RPMI7951 (cell line): ENCODE measurements around the gene TCP1. TPM values are rescaled to one million over a fixed set of nuclear protein-coding genes. Genes with fewer than 3 reads are reported as not detected.
"Not testable (repeated sequence)": the region's sequence is repeated elsewhere in the genome, so short reads cannot be mapped to it uniquely, and the experiment has no call there.

Source experiments
- DNase-seq: peaks from one replicate; pipeline ENCODE4 v3.0.0-alpha.2; 2012; ENCODE audit warnings: low read depth
- total RNA-seq: library from RNA; depleted of rRNA; stranded (reverse); fragments of >200 nt; shearing (Covaris generic); gene quantifications from 2 replicates; pipeline ENCODE4 v1.2.3, GENCODE V29; 2014; rRNA removed

TCP1 gene
- total RNA-seq, 1 experiment from 2014 or later, result 347 TPM

GRCh38 chr6:159739341-159739740 lies 50.1 kb downstream of the TCP1 start:
- no peak for DNase-seq

DNA sequence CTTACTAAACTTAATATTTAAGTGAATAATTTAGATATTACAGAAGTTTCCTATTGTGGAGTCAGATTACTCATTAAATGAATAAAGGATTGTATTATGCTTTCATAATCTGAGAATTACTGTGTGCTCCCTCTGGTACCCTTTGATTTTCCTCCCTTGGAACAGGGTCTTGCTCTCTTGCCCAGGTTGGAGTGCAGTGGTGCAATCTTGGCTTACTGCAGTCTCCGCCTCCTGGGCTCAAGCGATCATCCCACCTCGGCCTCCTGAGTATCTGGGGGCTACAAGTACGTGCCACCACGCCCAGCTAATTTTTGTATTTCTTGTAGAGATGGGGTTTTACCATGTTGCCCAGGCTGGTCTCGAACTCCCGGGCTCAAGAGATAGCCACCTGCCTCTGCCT lies 52.5 kb downstream of the TCP1 start:
- DNase-seq, result no peak

DNA sequence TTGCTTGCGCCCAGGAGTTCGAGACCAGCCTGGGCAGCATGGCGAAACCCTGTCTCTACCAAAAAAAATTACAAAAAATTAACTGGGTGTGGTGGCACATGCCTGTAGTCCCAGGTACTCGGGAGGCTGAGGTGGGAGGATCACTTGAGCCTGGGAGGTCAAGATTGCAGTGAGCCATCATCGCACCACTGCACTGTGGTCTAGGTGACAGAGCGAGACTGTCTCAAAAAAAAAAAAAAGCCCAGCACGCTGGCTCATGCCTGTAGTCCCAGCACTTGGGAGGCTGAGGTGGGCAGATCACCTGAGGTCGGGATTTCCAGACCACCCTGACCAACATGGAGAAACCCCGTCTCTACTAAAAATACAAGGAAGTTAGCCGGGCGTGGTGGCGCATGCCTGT lies 56.0 kb downstream of the TCP1 start:
- not testable (repeated sequence) for DNase-seq

GRCh38 chr6:159732550-159732949 lies 56.9 kb downstream of the TCP1 start:
- not testable (repeated sequence) for DNase-seq

- DNase-seq, result no peak
These were observed 59.1 kb downstream of the TCP1 start for GRCh38 chr6:159730332-159730676.

GRCh38 chr6:159729598-159730331 lies 59.6 kb downstream of the TCP1 start:
- peak; percentile 15 for DNase-seq

- no peak for DNase-seq
These were observed 60.9 kb downstream of the TCP1 start for GRCh38 chr6:159728531-159728964.

Other genes starting within 250 kb of the TCP1 start
- gene SOD2, start 96.4 kb downstream of the TCP1 start, total RNA-seq, result 59.8 and 79.5 TPM in 2 replicates
- 92.3 and 93.5 TPM in 2 replicates for gene WTAP, start 62.1 kb downstream of the TCP1 start, total RNA-seq
- 58.4 and 69.2 TPM in 2 replicates for gene ACAT2, start 27.6 kb downstream of the TCP1 start, total RNA-seq
- gene MRPL18, start 865 bp upstream of the TCP1 start, total RNA-seq, result 217 and 236 TPM in 2 replicates
- not detected in 2 replicates for gene PNLDC1, start 10.7 kb upstream of the TCP1 start, total RNA-seq
- gene MAS1, start 101.4 kb upstream of the TCP1 start, total RNA-seq, result not detected in 2 replicates
- gene IGF2R, start 179.5 kb upstream of the TCP1 start, total RNA-seq, result 32.4 and 36.2 TPM in 2 replicates